Transverse colon (tissue), 4 donors: ENCODE measurements around the gene ADAM10. TPM values are rescaled to one million over a fixed set of nuclear protein-coding genes. Genes with fewer than 3 reads are reported as not detected.

Source experiments
- DNase-seq: peaks from one replicate; pipeline ENCODE4 v3.0.0-alpha.2; 2019
- H3K27ac ChIP-seq, 4 donors: fragments of 200-600 bp; sonication (generic); 2 replicates each; pipeline ENCODE4 v1.5.1; 2016 to 2018; ENCODE audit warnings: inconsistent platforms in 4 of 4
- H3K27me3 ChIP-seq: fragments of 200-600 bp; sonication (generic); 2 replicates; pipeline ENCODE4 v1.5.1; 2017; ENCODE audit warnings: inconsistent platforms
- H3K36me3 ChIP-seq, 4 donors: fragments of 200-600 bp; sonication (generic); 2 replicates each; pipeline ENCODE4 v1.5.1; 2017 to 2019; ENCODE audit warnings: inconsistent platforms in 4 of 4
- H3K4me1 ChIP-seq, 4 donors: fragments of 200-600 bp; sonication (generic); 2 replicates each; pipeline ENCODE4 v1.5.1; 2017 to 2020; ENCODE audit warnings: inconsistent platforms in 4 of 4
- H3K4me3 ChIP-seq, 4 donors: fragments of 200-600 bp; sonication (generic); 1 replicate in 1 of 4; 2 replicates in 3 of 4; pipeline versions ENCODE4 v1.5.1 to v1.6.1; 2017 to 2019; ENCODE audit warnings: inconsistent platforms in 4 of 4
- H3K9me3 ChIP-seq, 2 donors: fragments of 200-600 bp; sonication (generic); 2 replicates each; pipeline ENCODE4 v1.5.1; 2017 to 2019; ENCODE audit warnings: inconsistent platforms in 2 of 2
- CTCF ChIP-seq, 5 experiments: fragments of 200-600 bp in 3 of 5; fragments of 450-650 bp in 2 of 5; sonication (generic) in 3 of 5; IDR thresholded peaks; 1 replicate in 2 of 5; 2 replicates in 3 of 5; pipeline ENCODE4 v1.5.1; 2016 to 2017; ENCODE audit warnings: antibody characterized with exemption in 5 of 5, inconsistent platforms in 3 of 5, mild to moderate bottlenecking in 2 of 5, moderate library complexity in 1 of 5
- EP300 ChIP-seq: sonication (generic); formaldehyde crosslinking; IDR thresholded peaks from one replicate; pipeline ENCODE4 v1.6.1; 2017; ENCODE audit warnings: antibody characterized with exemption, low read depth
- POLR2A ChIP-seq: fragments of 450-650 bp; IDR thresholded peaks from one replicate; pipeline ENCODE4 v1.6.1; 2016; ENCODE audit warnings: antibody characterized with exemption, mild to moderate bottlenecking, moderate library complexity
- POLR2AphosphoS5 ChIP-seq, 3 donors: sonication (generic); formaldehyde crosslinking; IDR thresholded peaks; one replicate each; pipeline ENCODE4 v1.6.1; 2016; ENCODE audit warnings: antibody characterized with exemption in 3 of 3
- WGBS, 2 donors: methylation state at CpG; one replicate each; pipeline ENCODE4 v1.1.5; 2018; ENCODE audit warnings: low coverage in 1 of 2; 5-methylcytosine and 5-hydroxymethylcytosine counted together
- in situ Hi-C, 4 donors: fragments of 200-750 bp; cut with MboI; loops; one replicate each; pipeline versions ENCODE4 v1.15.0 to v1.15.1; 2017; ENCODE audit warnings: low sequenced_read_pairs in 3 of 4, low pct_ligation_motif_present in 1 of 4, low pct_unique_long_range_greater_than_20kb in 1 of 4
- intact Hi-C: fragments of 100-400 bp; cut with DNase I; formaldehyde crosslinking; loops from one replicate; pipeline ENCODE4 v1.15.1; 2023; ENCODE audit warnings: low total_unique reads
- total RNA-seq, 4 donors: library from RNA; depleted of rRNA; stranded (reverse); fragments of >200 nt; gene quantifications; one replicate each; pipeline ENCODE4 v1.1.0, GENCODE V29; 2016

Gene ADAM10
- total RNA-seq, 4 donors from 2014 or later, result 45.3 to 941 (median 69.1) TPM

- 92 to 100% methylated on average over 1 to 6 of the region's 6 CpGs for WGBS, 2 donors
- no peak for DNase-seq
- Histone ChIP-seq H3K27me3 (no peaks in the 10 kb centered on the region), H3K36me3 (no peaks in the 10 kb centered on the region), H3K9me3 (no peaks in the 10 kb centered on the region), H3K27ac (no peak overlapping the region), H3K4me1 (peaks cover 0 to 11% (median under 1%) of the 10 kb centered on the region in 4 donors), H3K4me3 (no peak overlapping the region)
- in situ Hi-C loops (no loop called here), intact Hi-C loops (no loop called here)
- TF ChIP-seq POLR2AphosphoS5 (IDR thresholded peaks at IDR 0.05), result no peak
- TF ChIP-seq POLR2A, result no peak
- no peak for TF ChIP-seq CTCF (IDR thresholded peaks at IDR 0.05)
- no peak for TF ChIP-seq EP300
Observed at GRCh38 chr15:58566029-58566428, 183.5 kb downstream of the ADAM10 start.

GRCh38 chr15:58565619-58566018 is 183.9 kb downstream of the ADAM10 start:
- H3K27ac ChIP-seq, result no peak overlapping the region

GRCh38 chr15:58564981-58565380 is 184.5 kb downstream of the ADAM10 start:
- H3K4me3 ChIP-seq, result no peak overlapping the region
- intact Hi-C loops (no loop called here), in situ Hi-C loops (no loop called here)
- TF ChIP-seq EP300 (no peak), POLR2A (no peak), CTCF (IDR thresholded peaks at IDR 0.05) (no peak), POLR2AphosphoS5 (IDR thresholded peaks at IDR 0.05) (no peak)
- H3K27ac ChIP-seq, result no peak overlapping the region
- no peaks in the 10 kb centered on the region for H3K27me3 ChIP-seq
- WGBS, 2 donors, result 94% methylated on average over 5 of the region's 6 CpGs; no CpG with 5 or more reads in 1 of the 2 donors
- no peak for DNase-seq
- H3K36me3 ChIP-seq, result no peaks in the 10 kb centered on the region
- no peaks in the 10 kb centered on the region for H3K9me3 ChIP-seq
- peaks cover 0 to 16% (median 3%) of the 10 kb centered on the region in 4 donors for H3K4me1 ChIP-seq

More at GRCh38 chr15:58565619-58566018, 183.9 kb downstream of the ADAM10 start:
- Histone ChIP-seq H3K9me3 (no peaks in the 10 kb centered on the region), H3K36me3 (no peaks in the 10 kb centered on the region), H3K27me3 (no peaks in the 10 kb centered on the region), H3K4me1 (peaks cover 0 to 15% (median 3%) of the 10 kb centered on the region in 4 donors), H3K4me3 (no peak overlapping the region)
- intact Hi-C loops (no loop called here), in situ Hi-C loops (no loop called here)
- 62 to 75% methylated on average over 4 of the region's 4 CpGs for WGBS, 2 donors
- TF ChIP-seq POLR2AphosphoS5 (IDR thresholded peaks at IDR 0.05) (no peak), POLR2A (no peak), CTCF (IDR thresholded peaks at IDR 0.05) (no peak), EP300 (no peak)
- DNase-seq, result no peak

- Histone ChIP-seq H3K27ac (no peak overlapping the region), H3K9me3 (no peaks in the 10 kb centered on the region), H3K27me3 (no peaks in the 10 kb centered on the region), H3K4me1 (peaks cover 0 to 9% (median 5%) of the 10 kb centered on the region in 4 donors), H3K4me3 (no peak overlapping the region), H3K36me3 (no peaks in the 10 kb centered on the region)
- DNase-seq, result no peak
- in situ Hi-C loops (no loop called here), intact Hi-C loops (no loop called here)
- 85 to 100% methylated on average over 1 to 3 of the region's 3 CpGs for WGBS, 2 donors
- TF ChIP-seq POLR2AphosphoS5 (IDR thresholded peaks at IDR 0.05), result no peak
- no peak for TF ChIP-seq POLR2A
- TF ChIP-seq CTCF (IDR thresholded peaks at IDR 0.05), result no peak
- no peak for TF ChIP-seq EP300
Observed at GRCh38 chr15:58562135-58562534, 187.4 kb downstream of the ADAM10 start.
